Tibial nerve (tissue), 4 donors: ENCODE measurements around the gene POU2AF3.

Experiments used
- EP300 ChIP-seq, 2 donors: sonication (generic); formaldehyde crosslinking; IDR thresholded peaks; one replicate each; pipeline ENCODE4 v1.6.1; 2017; ENCODE audit warnings: antibody characterized with exemption in 2 of 2, mild to moderate bottlenecking in 1 of 2
- POLR2A ChIP-seq, 2 donors: fragments of 450-650 bp; IDR thresholded peaks; one replicate each; pipeline ENCODE4 v1.6.1; 2017; ENCODE audit warnings: antibody characterized with exemption in 2 of 2, mild to moderate bottlenecking in 2 of 2, moderate library complexity in 2 of 2
- TF ChIP-seq, protein P1 (sequence below), 5 experiments: fragments of 200-600 bp in 3 of 5; fragments of 450-650 bp in 2 of 5; sonication (generic) in 3 of 5; IDR thresholded peaks; one replicate each; pipeline ENCODE4 v1.5.1; 2016 to 2019; ENCODE audit warnings: antibody characterized with exemption in 5 of 5, mild to moderate bottlenecking in 3 of 5, moderate library complexity in 2 of 5

DNA sequence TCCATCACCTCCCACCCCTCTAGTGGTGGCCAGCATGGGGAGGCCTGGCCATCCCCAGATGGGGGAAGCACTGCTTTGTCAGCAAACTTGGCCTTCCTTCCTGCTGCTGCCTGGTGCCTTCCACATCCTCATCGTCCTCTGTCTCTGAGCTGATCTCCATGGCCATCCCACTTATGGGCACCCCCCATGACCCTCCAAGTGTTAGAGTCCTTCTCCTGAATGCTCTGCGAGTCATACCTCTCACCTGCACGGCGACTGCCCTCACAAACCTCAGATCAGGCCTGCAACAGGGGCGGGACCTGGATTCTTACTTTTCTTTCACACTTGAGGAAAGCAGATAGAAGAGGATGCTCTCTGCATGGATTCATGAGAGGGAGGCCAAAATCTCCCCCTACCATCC lies 56.8 kb downstream of the POU2AF3 start:
- TF ChIP-seq, protein P1, sequence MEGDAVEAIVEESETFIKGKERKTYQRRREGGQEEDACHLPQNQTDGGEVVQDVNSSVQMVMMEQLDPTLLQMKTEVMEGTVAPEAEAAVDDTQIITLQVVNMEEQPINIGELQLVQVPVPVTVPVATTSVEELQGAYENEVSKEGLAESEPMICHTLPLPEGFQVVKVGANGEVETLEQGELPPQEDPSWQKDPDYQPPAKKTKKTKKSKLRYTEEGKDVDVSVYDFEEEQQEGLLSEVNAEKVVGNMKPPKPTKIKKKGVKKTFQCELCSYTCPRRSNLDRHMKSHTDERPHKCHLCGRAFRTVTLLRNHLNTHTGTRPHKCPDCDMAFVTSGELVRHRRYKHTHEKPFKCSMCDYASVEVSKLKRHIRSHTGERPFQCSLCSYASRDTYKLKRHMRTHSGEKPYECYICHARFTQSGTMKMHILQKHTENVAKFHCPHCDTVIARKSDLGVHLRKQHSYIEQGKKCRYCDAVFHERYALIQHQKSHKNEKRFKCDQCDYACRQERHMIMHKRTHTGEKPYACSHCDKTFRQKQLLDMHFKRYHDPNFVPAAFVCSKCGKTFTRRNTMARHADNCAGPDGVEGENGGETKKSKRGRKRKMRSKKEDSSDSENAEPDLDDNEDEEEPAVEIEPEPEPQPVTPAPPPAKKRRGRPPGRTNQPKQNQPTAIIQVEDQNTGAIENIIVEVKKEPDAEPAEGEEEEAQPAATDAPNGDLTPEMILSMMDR (IDR thresholded peaks at IDR 0.05), result no peak
- TF ChIP-seq POLR2A (IDR thresholded peaks at IDR 0.05) (no peak), EP300 (IDR thresholded peaks at IDR 0.05) (no peak)
